GM19395 (cell line): ENCODE results near the gene SYTL2.

Experiments
- ATAC-seq: cut with Tn5 transposase; IDR thresholded peaks from one replicate; pipeline ENCODE4 v1.9.1; 2021; ENCODE audit warnings: mild to moderate bottlenecking, moderate library complexity; ENCODE audit not compliant: unreplicated experiment

SYTL2 gene

GRCh38 chr11:85767246-85767945, 43.5 kb downstream of the SYTL2 start:
- no peak for ATAC-seq

GRCh38 chr11:85766721-85767161, 44.2 kb downstream of the SYTL2 start:
- ATAC-seq: no peak

GRCh38 chr11:85764796-85765195, 46.1 kb downstream of the SYTL2 start:
- ATAC-seq: no peak

- no peak for ATAC-seq
Observed at GRCh38 chr11:85762226-85762625, 48.7 kb downstream of the SYTL2 start.

- no peak for ATAC-seq
Observed at GRCh38 chr11:85759915-85760314, 51.0 kb downstream of the SYTL2 start.

- no peak for ATAC-seq
Observed at GRCh38 chr11:85758480-85759039, 52.4 kb downstream of the SYTL2 start.

- no peak for ATAC-seq
Observed at GRCh38 chr11:85758026-85758425, 52.9 kb downstream of the SYTL2 start.

GRCh38 chr11:85756401-85757200, 54.3 kb downstream of the SYTL2 start:
- ATAC-seq: no peak

- no peak for ATAC-seq
Observed at GRCh38 chr11:85755701-85756100, 55.2 kb downstream of the SYTL2 start.

GRCh38 chr11:85755285-85755684, 55.7 kb downstream of the SYTL2 start:
- no peak for ATAC-seq

- no peak for ATAC-seq
Observed at GRCh38 chr11:85752890-85753581, 57.9 kb downstream of the SYTL2 start.

GRCh38 chr11:85752201-85752889, 58.6 kb downstream of the SYTL2 start:
- no peak for ATAC-seq

GRCh38 chr11:85751724-85752123, 59.2 kb downstream of the SYTL2 start:
- no peak for ATAC-seq

- ATAC-seq: no peak
Observed at GRCh38 chr11:85750646-85751045, 60.3 kb downstream of the SYTL2 start.

- ATAC-seq: peak; percentile 52
Observed at GRCh38 chr11:85749884-85750283, 61.1 kb downstream of the SYTL2 start.

GRCh38 chr11:85749287-85749834, 61.6 kb downstream of the SYTL2 start:
- no peak for ATAC-seq

GRCh38 chr11:85748455-85748891, 62.5 kb downstream of the SYTL2 start:
- ATAC-seq: no peak

- ATAC-seq: no peak
Observed at GRCh38 chr11:85746670-85747069, 64.3 kb downstream of the SYTL2 start.

GRCh38 chr11:85745626-85746025, 65.3 kb downstream of the SYTL2 start:
- no peak for ATAC-seq

GRCh38 chr11:85742873-85743275, 68.1 kb downstream of the SYTL2 start:
- no peak for ATAC-seq
